ENCODE measurements around the gene PTP4A2. TPM values are rescaled to one million over a fixed set of nuclear protein-coding genes. Genes with fewer than 3 reads are reported as not detected.

The PTP4A2 gene
- total and polyA plus RNA-seq, 10 of the 15 experiments (the other 5 are each of a cell fraction or from before 2014, with no cell fraction given): 180 to 909 (median 375) TPM

DNA sequence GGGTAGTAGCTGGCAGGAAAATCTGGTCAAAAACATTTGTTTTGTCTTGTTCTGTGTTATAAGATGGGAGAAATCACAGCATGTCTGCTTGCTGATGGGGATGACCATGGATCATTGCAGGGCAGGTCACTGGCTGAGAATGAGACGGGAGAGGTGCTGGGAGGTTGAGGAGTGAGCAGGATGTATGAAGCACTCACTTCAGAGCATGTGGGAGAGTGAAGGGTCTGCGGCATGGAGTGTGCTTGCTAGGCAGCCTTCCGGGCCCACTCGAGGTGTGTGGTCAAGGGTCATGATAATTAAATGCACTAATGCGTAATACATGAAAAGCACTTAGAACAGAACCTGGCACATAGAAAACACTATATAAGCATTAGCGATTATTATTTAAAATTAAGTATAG lies 80.3 kb downstream of the PTP4A2 start:
- in situ Hi-C loops (cut with MboI): no loop called here
- ChIA-PET RAD21 (ENCODE audit: unreplicated experiment) (interaction anchor here (5.2 kb wide), 1 partner anchor 105 kb away, joined by 51 read pairs; no protein-coding TSS in a partner anchor), POLR2A (no interaction called here), CTCF (interaction anchor here (1.4 to 5.5 kb wide), 2 partner anchors 78 to 107 kb away, joined by 3 to 42 read pairs; no protein-coding TSS in a partner anchor), SMC1A (ENCODE audit: uncharacterized antibody, unreplicated experiment) (interaction anchor here (0.8 to 3.2 kb wide), 7 partner anchors 12 to 116 kb away, joined by 3 to 16 read pairs (median 4); no protein-coding TSS in a partner anchor)
- intact Hi-C loops (cut with micrococcal nuclease; ENCODE audit: unreplicated experiment): no loop called here
- WGBS (ENCODE audit: insufficient coverage, insufficient replicate concordance, low lambda C conversion rate, missing lambda C conversion rate): 73% methylated on average over 6 of the region's 6 CpGs
- H2AFZ ChIP-seq (ENCODE audit: control insufficient read depth, low read depth, low read length): no peak overlapping the region
- FAIRE-seq (no peak), ATAC-seq (no peak), DNase-seq (ENCODE audit: low read depth, low spot score) (no peak)
- no peaks in the 10 kb centered on the region for H3K27me3 ChIP-seq (replicated peaks in 1 of 2; ENCODE audit: control insufficient read depth in 2 of 2, insufficient read depth in 2 of 2, low read length in 1 of 2)
- H3K9ac ChIP-seq (ENCODE audit: control insufficient read depth, insufficient read depth, low read length): no peak overlapping the region
- no peaks in the 10 kb centered on the region for H3K36me3 ChIP-seq (ENCODE audit: control insufficient read depth in 2 of 2, insufficient read depth in 2 of 2, low read length in 1 of 2)
- no peak overlapping the region for H3K27ac ChIP-seq (ENCODE audit: control insufficient read depth, insufficient read depth)
- no peak overlapping the region for H3K4me2 ChIP-seq (ENCODE audit: control insufficient read depth, insufficient read depth)
- H3K4me3 ChIP-seq: no peak overlapping the region
- no peaks in the 10 kb centered on the region for H3K79me2 ChIP-seq (ENCODE audit: control insufficient read depth, insufficient read depth, low read length)
- no TSS peak for BruUV-seq (replicated peaks)
- TF ChIP-seq, protein P1, sequence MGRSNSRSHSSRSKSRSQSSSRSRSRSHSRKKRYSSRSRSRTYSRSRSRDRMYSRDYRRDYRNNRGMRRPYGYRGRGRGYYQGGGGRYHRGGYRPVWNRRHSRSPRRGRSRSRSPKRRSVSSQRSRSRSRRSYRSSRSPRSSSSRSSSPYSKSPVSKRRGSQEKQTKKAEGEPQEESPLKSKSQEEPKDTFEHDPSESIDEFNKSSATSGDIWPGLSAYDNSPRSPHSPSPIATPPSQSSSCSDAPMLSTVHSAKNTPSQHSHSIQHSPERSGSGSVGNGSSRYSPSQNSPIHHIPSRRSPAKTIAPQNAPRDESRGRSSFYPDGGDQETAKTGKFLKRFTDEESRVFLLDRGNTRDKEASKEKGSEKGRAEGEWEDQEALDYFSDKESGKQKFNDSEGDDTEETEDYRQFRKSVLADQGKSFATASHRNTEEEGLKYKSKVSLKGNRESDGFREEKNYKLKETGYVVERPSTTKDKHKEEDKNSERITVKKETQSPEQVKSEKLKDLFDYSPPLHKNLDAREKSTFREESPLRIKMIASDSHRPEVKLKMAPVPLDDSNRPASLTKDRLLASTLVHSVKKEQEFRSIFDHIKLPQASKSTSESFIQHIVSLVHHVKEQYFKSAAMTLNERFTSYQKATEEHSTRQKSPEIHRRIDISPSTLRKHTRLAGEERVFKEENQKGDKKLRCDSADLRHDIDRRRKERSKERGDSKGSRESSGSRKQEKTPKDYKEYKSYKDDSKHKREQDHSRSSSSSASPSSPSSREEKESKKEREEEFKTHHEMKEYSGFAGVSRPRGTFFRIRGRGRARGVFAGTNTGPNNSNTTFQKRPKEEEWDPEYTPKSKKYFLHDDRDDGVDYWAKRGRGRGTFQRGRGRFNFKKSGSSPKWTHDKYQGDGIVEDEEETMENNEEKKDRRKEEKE (IDR thresholded peaks at IDR 0.05): no peak
- no peak for TF ChIP-seq CBFB (IDR thresholded peaks at IDR 0.05; ENCODE audit: low read depth)
- no peak for TF ChIP-seq SPI1 (IDR thresholded peaks at IDR 0.05; ENCODE audit: borderline replicate concordance, insufficient read depth, low read depth, low read length)
- H3K4me1 ChIP-seq (ENCODE audit: control insufficient read depth, insufficient read depth, low read length): no peaks in the 10 kb centered on the region
- H4K20me1 ChIP-seq (ENCODE audit: control insufficient read depth, insufficient read depth): no peaks in the 10 kb centered on the region
- no peaks in the 10 kb centered on the region for H3K9me3 ChIP-seq (replicated peaks; ENCODE audit: control insufficient read depth, insufficient read depth, low read length)

Other genes with a start within 250 kb of the PTP4A2 start
- gene COL16A1, start 234.4 kb downstream of the PTP4A2 start, total RNA-seq (2014; rRNA removed): 0.60 and 0.79 TPM in 2 replicates
- gene COL16A1, start 234.4 kb downstream of the PTP4A2 start, total RNA-seq (2014; rRNA removed; fragmentation: Illumina TruSeq; extraction: Trizol): 0.63 and 0.92 TPM in 2 replicates
- gene COL16A1, start 234.4 kb downstream of the PTP4A2 start, total RNA-seq (2021): 3.7 and 3.9 TPM in 2 replicates
- gene COL16A1, start 234.4 kb downstream of the PTP4A2 start, polyA plus RNA-seq (2011; rRNA removed): 2.0 and 3.1 TPM in 2 replicates
- 0.40 and 0.65 TPM in 2 replicates for gene COL16A1, start 234.4 kb downstream of the PTP4A2 start, polyA plus RNA-seq (2014; fragmentation: Illumina TruSeq; extraction: Trizol)
- under 1 TPM; 0.02 to 0.04 TPM for gene COL16A1, start 234.4 kb downstream of the PTP4A2 start, polyA plus RNA-seq (2014; fragmentation: Nextera tagmentation; extraction: Ambion mirVana)
- gene COL16A1, start 234.4 kb downstream of the PTP4A2 start, polyA plus RNA-seq (2014; rRNA removed): 1.5 and 1.6 TPM in 2 replicates
- gene COL16A1, start 234.4 kb downstream of the PTP4A2 start, polyA plus RNA-seq (2016; fragmentation: Nextera tagmentation; extraction: Ambion mirVana): under 1 TPM; 0.14 to 0.56 TPM
- gene ADGRB2, start 174.0 kb downstream of the PTP4A2 start, total RNA-seq (2014; rRNA removed): 0.11 TPM in 2 replicates
- 0.18 TPM in 1 of 2 replicates, not detected in the other for gene ADGRB2, start 174.0 kb downstream of the PTP4A2 start, total RNA-seq (2014; rRNA removed; fragmentation: Illumina TruSeq; extraction: Trizol)
- 0.27 and 0.33 TPM in 2 replicates for gene ADGRB2, start 174.0 kb downstream of the PTP4A2 start, total RNA-seq (2021)
- 0.13 and 0.20 TPM in 2 replicates for gene ADGRB2, start 174.0 kb downstream of the PTP4A2 start, polyA plus RNA-seq (2011; rRNA removed)
- gene ADGRB2, start 174.0 kb downstream of the PTP4A2 start, polyA plus RNA-seq (2014; fragmentation: Illumina TruSeq; extraction: Trizol): not detected in 2 replicates
- not detected for gene ADGRB2, start 174.0 kb downstream of the PTP4A2 start, polyA plus RNA-seq (2014; fragmentation: Nextera tagmentation; extraction: Ambion mirVana)
- 0.06 and 0.18 TPM in 2 replicates for gene ADGRB2, start 174.0 kb downstream of the PTP4A2 start, polyA plus RNA-seq (2014; rRNA removed)
- gene ADGRB2, start 174.0 kb downstream of the PTP4A2 start, polyA plus RNA-seq (2016; fragmentation: Nextera tagmentation; extraction: Ambion mirVana): under 1 TPM in 1 of 2 experiments, not detected in 1; 0.11 TPM
- gene SPOCD1, start 122.3 kb downstream of the PTP4A2 start, total RNA-seq (2014; rRNA removed): 0.11 and 0.16 TPM in 2 replicates
- gene SPOCD1, start 122.3 kb downstream of the PTP4A2 start, total RNA-seq (2014; rRNA removed; fragmentation: Illumina TruSeq; extraction: Trizol): 0.13 and 0.23 TPM in 2 replicates
- gene SPOCD1, start 122.3 kb downstream of the PTP4A2 start, total RNA-seq (2021): 0.23 and 0.56 TPM in 2 replicates
- not detected in 2 replicates for gene SPOCD1, start 122.3 kb downstream of the PTP4A2 start, polyA plus RNA-seq (2011; rRNA removed)
- gene SPOCD1, start 122.3 kb downstream of the PTP4A2 start, polyA plus RNA-seq (2014; fragmentation: Illumina TruSeq; extraction: Trizol): 0.13 TPM in 1 of 2 replicates, not detected in the other
- under 1 TPM in 1 of 2 experiments, not detected in 1; 0.02 TPM for gene SPOCD1, start 122.3 kb downstream of the PTP4A2 start, polyA plus RNA-seq (2014; fragmentation: Nextera tagmentation; extraction: Ambion mirVana)
- gene SPOCD1, start 122.3 kb downstream of the PTP4A2 start, polyA plus RNA-seq (2014; rRNA removed): 0.34 and 0.65 TPM in 2 replicates
- gene SPOCD1, start 122.3 kb downstream of the PTP4A2 start, polyA plus RNA-seq (2016; fragmentation: Nextera tagmentation; extraction: Ambion mirVana): not detected
- gene KHDRBS1, start 75.5 kb upstream of the PTP4A2 start, total RNA-seq (2014; rRNA removed): 70.5 and 82.1 TPM in 2 replicates
- 94.4 and 96.7 TPM in 2 replicates for gene KHDRBS1, start 75.5 kb upstream of the PTP4A2 start, total RNA-seq (2014; rRNA removed; fragmentation: Illumina TruSeq; extraction: Trizol)
- 197 and 204 TPM in 2 replicates for gene KHDRBS1, start 75.5 kb upstream of the PTP4A2 start, total RNA-seq (2021)
- gene KHDRBS1, start 75.5 kb upstream of the PTP4A2 start, polyA plus RNA-seq (2011; rRNA removed): 55.8 and 75.1 TPM in 2 replicates
- 163 and 170 TPM in 2 replicates for gene KHDRBS1, start 75.5 kb upstream of the PTP4A2 start, polyA plus RNA-seq (2014; fragmentation: Illumina TruSeq; extraction: Trizol)
- gene KHDRBS1, start 75.5 kb upstream of the PTP4A2 start, polyA plus RNA-seq (2014; fragmentation: Nextera tagmentation; extraction: Ambion mirVana): 10 to 100 TPM; 42.5 to 97.6 TPM
- 90.0 and 97.9 TPM in 2 replicates for gene KHDRBS1, start 75.5 kb upstream of the PTP4A2 start, polyA plus RNA-seq (2014; rRNA removed)
- 100 to 1,000 TPM; 142 to 157 TPM for gene KHDRBS1, start 75.5 kb upstream of the PTP4A2 start, polyA plus RNA-seq (2016; fragmentation: Nextera tagmentation; extraction: Ambion mirVana)
- gene TMEM39B, start 134.6 kb upstream of the PTP4A2 start, total RNA-seq (2014; rRNA removed): 5.4 and 6.8 TPM in 2 replicates
- 6.0 and 6.3 TPM in 2 replicates for gene TMEM39B, start 134.6 kb upstream of the PTP4A2 start, total RNA-seq (2014; rRNA removed; fragmentation: Illumina TruSeq; extraction: Trizol)
- gene TMEM39B, start 134.6 kb upstream of the PTP4A2 start, total RNA-seq (2021): 24.3 TPM in 2 replicates
- gene TMEM39B, start 134.6 kb upstream of the PTP4A2 start, polyA plus RNA-seq (2011; rRNA removed): 4.4 and 14.3 TPM in 2 replicates
- gene TMEM39B, start 134.6 kb upstream of the PTP4A2 start, polyA plus RNA-seq (2014; fragmentation: Illumina TruSeq; extraction: Trizol): 5.7 and 11.7 TPM in 2 replicates
- 1 to 10 TPM; 2.3 to 3.4 TPM for gene TMEM39B, start 134.6 kb upstream of the PTP4A2 start, polyA plus RNA-seq (2014; fragmentation: Nextera tagmentation; extraction: Ambion mirVana)
- gene TMEM39B, start 134.6 kb upstream of the PTP4A2 start, polyA plus RNA-seq (2014; rRNA removed): 13.0 and 18.9 TPM in 2 replicates
- 10 to 100 TPM; 25.1 to 27.2 TPM for gene TMEM39B, start 134.6 kb upstream of the PTP4A2 start, polyA plus RNA-seq (2016; fragmentation: Nextera tagmentation; extraction: Ambion mirVana)
- gene KPNA6, start 169.7 kb upstream of the PTP4A2 start, total RNA-seq (2014; rRNA removed): 25.8 and 31.1 TPM in 2 replicates
- gene KPNA6, start 169.7 kb upstream of the PTP4A2 start, total RNA-seq (2014; rRNA removed; fragmentation: Illumina TruSeq; extraction: Trizol): 34.5 and 34.9 TPM in 2 replicates
- gene KPNA6, start 169.7 kb upstream of the PTP4A2 start, total RNA-seq (2021): 51.1 and 55.6 TPM in 2 replicates
- 25.1 and 28.9 TPM in 2 replicates for gene KPNA6, start 169.7 kb upstream of the PTP4A2 start, polyA plus RNA-seq (2011; rRNA removed)
- gene KPNA6, start 169.7 kb upstream of the PTP4A2 start, polyA plus RNA-seq (2014; fragmentation: Illumina TruSeq; extraction: Trizol): 24.6 and 25.5 TPM in 2 replicates
- 10 to 100 TPM; 11.1 to 25.5 TPM for gene KPNA6, start 169.7 kb upstream of the PTP4A2 start, polyA plus RNA-seq (2014; fragmentation: Nextera tagmentation; extraction: Ambion mirVana)
- gene KPNA6, start 169.7 kb upstream of the PTP4A2 start, polyA plus RNA-seq (2014; rRNA removed): 23.1 and 26.0 TPM in 2 replicates
- 10 to 100 TPM; 28.5 to 35.2 TPM for gene KPNA6, start 169.7 kb upstream of the PTP4A2 start, polyA plus RNA-seq (2016; fragmentation: Nextera tagmentation; extraction: Ambion mirVana)
- 63.3 and 64.6 TPM in 2 replicates for gene TXLNA, start 241.3 kb upstream of the PTP4A2 start, total RNA-seq (2014; rRNA removed)
- 45.3 and 47.2 TPM in 2 replicates for gene TXLNA, start 241.3 kb upstream of the PTP4A2 start, total RNA-seq (2014; rRNA removed; fragmentation: Illumina TruSeq; extraction: Trizol)
- gene TXLNA, start 241.3 kb upstream of the PTP4A2 start, total RNA-seq (2021): 66.5 and 71.3 TPM in 2 replicates
- gene TXLNA, start 241.3 kb upstream of the PTP4A2 start, polyA plus RNA-seq (2011; rRNA removed): 31.5 and 42.0 TPM in 2 replicates
- 41.1 and 45.0 TPM in 2 replicates for gene TXLNA, start 241.3 kb upstream of the PTP4A2 start, polyA plus RNA-seq (2014; fragmentation: Illumina TruSeq; extraction: Trizol)
- 10 to 100 TPM in 1 of 2 experiments, 1 to 10 TPM in 1; 7.2 to 10.3 TPM for gene TXLNA, start 241.3 kb upstream of the PTP4A2 start, polyA plus RNA-seq (2014; fragmentation: Nextera tagmentation; extraction: Ambion mirVana)
- gene TXLNA, start 241.3 kb upstream of the PTP4A2 start, polyA plus RNA-seq (2014; rRNA removed): 48.6 and 52.7 TPM in 2 replicates
- 10 to 100 TPM; 86.1 to 93.7 TPM for gene TXLNA, start 241.3 kb upstream of the PTP4A2 start, polyA plus RNA-seq (2016; fragmentation: Nextera tagmentation; extraction: Ambion mirVana)

Data from GM12878 (cell line).